ENCODE results near the gene TOM1L2.
A peak's percentile ranks its signal among the peaks of the same experiment; 100 is the strongest.

The TOM1L2 gene

GRCh38 chr17:17877529-17878358 is 94.5 kb downstream of the TOM1L2 start:
- DNase-seq (ENCODE audit: extremely low read depth in 1 of 2, low read depth in 1 of 2): no peak

GRCh38 chr17:17876959-17877528 is 95.2 kb downstream of the TOM1L2 start:
- DNase-seq (ENCODE audit: extremely low read depth in 1 of 2, low read depth in 1 of 2): no peak

GRCh38 chr17:17874478-17874877 is 97.7 kb downstream of the TOM1L2 start:
- DNase-seq (ENCODE audit: extremely low read depth in 1 of 2, low read depth in 1 of 2): no peak

- DNase-seq (ENCODE audit: extremely low read depth in 1 of 2, low read depth in 1 of 2): no peak
These were observed 98.7 kb downstream of the TOM1L2 start for GRCh38 chr17:17873450-17873991.

GRCh38 chr17:17872547-17873345 is 99.5 kb downstream of the TOM1L2 start:
- DNase-seq (ENCODE audit: extremely low read depth in 1 of 2, low read depth in 1 of 2): no peak

GRCh38 chr17:17871913-17872312 is 100.3 kb downstream of the TOM1L2 start:
- no peak for DNase-seq (ENCODE audit: extremely low read depth in 1 of 2, low read depth in 1 of 2)

- no peak for DNase-seq (ENCODE audit: extremely low read depth in 1 of 2, low read depth in 1 of 2)
These were observed 102.0 kb downstream of the TOM1L2 start for GRCh38 chr17:17870247-17870646.

GRCh38 chr17:17868641-17869522 is 103.3 kb downstream of the TOM1L2 start:
- no peak for DNase-seq (ENCODE audit: extremely low read depth in 1 of 2, low read depth in 1 of 2)

- DNase-seq (ENCODE audit: extremely low read depth in 1 of 2, low read depth in 1 of 2): no peak
These were observed 105.3 kb downstream of the TOM1L2 start for GRCh38 chr17:17866897-17867296.

GRCh38 chr17:17866425-17866824 is 105.8 kb downstream of the TOM1L2 start:
- no peak for DNase-seq (ENCODE audit: extremely low read depth in 1 of 2, low read depth in 1 of 2)

GRCh38 chr17:17865035-17865434 is 107.2 kb downstream of the TOM1L2 start:
- no peak for DNase-seq (ENCODE audit: extremely low read depth in 1 of 2, low read depth in 1 of 2)

GRCh38 chr17:17860766-17861107 is 111.5 kb downstream of the TOM1L2 start:
- DNase-seq (ENCODE audit: extremely low read depth in 1 of 2, low read depth in 1 of 2): no peak

- peak; percentile 33 to 54 for DNase-seq (ENCODE audit: extremely low read depth in 1 of 2, low read depth in 1 of 2)
These were observed 112.1 kb downstream of the TOM1L2 start for GRCh38 chr17:17859909-17860765.

GRCh38 chr17:17857496-17857895 is 114.7 kb downstream of the TOM1L2 start:
- no peak for DNase-seq (ENCODE audit: extremely low read depth in 1 of 2, low read depth in 1 of 2)

GRCh38 chr17:17856386-17856785 is 115.8 kb downstream of the TOM1L2 start:
- no peak for DNase-seq (ENCODE audit: extremely low read depth in 1 of 2, low read depth in 1 of 2)

GRCh38 chr17:17855976-17856375 is 116.2 kb downstream of the TOM1L2 start:
- no peak for DNase-seq (ENCODE audit: extremely low read depth in 1 of 2, low read depth in 1 of 2)

- no peak for DNase-seq (ENCODE audit: extremely low read depth in 1 of 2, low read depth in 1 of 2)
These were observed 118.3 kb downstream of the TOM1L2 start for GRCh38 chr17:17853811-17854447.

- no peak for DNase-seq (ENCODE audit: extremely low read depth in 1 of 2, low read depth in 1 of 2)
These were observed 119.3 kb downstream of the TOM1L2 start for GRCh38 chr17:17852930-17853329.

Data from activated CD8-positive, alpha-beta memory T cell treated with anti-CD3 and anti-CD28 coated beads for 1 hour (primary cell).